HG03066 (cell line): ENCODE data around the gene CYP39A1.

Experiments used
- ATAC-seq: cut with Tn5 transposase; IDR thresholded peaks from one replicate; pipeline ENCODE4 v1.9.1; 2021; ENCODE audit warnings: low read depth; ENCODE audit not compliant: unreplicated experiment

CYP39A1 gene

DNA sequence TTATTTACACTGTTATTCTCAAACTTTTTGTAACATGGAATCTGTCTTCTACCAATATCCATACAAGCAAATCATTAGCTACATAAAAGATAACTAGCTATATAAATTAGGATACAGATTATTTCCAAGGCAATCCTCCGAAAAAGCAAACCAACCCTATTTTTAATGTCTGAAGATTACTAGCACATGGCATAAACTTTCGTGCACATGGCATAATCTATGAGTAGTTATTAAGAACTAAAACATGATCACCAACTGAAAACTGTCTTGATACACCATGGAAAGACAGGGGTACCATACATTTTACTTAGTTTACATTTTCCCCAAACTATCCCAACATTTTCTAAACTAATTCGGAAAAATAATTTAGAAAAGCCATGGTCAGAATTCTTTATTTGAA, 54.4 kb downstream of the CYP39A1 start:
- ATAC-seq: no peak

DNA sequence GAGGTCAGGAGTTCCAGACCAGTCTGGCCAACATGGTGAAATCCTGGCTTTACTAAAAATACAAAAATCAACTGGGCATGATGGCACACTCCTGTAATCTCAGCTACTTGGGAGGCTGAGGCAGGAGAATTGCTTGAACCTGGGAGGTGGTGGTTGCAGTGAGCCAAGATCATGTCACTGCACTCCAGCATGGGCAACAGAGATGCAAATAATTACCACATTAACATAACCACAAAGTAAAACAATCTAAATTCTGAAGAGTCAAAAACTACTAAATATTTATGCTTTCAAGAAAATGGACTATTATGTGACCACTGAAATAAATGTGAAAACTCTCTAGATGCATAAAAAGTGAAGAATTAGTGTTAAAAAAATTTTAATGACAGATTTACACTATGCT, 59.9 kb downstream of the CYP39A1 start:
- no peak for ATAC-seq

DNA sequence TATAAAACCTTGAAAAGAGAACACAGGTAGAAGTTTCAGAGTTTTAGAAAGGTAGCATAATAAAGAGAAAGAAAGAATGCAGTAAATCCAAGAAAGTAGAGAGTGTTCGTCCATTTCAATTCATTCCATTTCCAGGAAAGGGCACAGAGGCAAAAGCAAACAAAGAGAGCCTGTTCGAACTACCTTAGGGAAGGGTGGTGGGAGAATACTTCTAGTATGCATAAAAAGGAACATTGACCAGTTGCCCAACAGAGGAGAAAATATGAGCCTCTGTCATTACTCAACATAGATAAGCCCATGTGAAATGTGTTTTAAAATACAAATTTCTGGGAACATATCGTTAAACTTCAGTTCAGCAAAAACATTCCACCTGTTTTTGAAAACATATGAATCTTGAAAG, 60.6 kb downstream of the CYP39A1 start:
- no peak for ATAC-seq

DNA sequence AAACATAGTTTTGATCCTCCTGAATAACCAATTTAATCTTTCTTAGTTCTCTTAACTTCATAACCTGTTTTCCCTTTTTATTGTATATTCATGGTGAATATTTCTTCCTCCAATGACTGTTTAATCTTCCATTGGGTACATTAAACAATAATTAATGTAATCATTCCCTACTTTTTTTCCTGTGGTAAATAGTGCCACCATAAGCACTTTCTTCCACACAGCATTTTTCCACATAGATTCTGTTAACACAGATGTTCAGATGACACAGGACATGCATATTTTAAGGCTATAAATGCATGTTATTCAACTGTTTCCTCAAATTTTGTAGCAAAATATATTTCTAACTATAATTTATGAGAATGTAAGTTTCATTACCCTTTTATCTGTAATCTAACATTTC, 61.9 kb downstream of the CYP39A1 start:
- ATAC-seq: no peak

DNA sequence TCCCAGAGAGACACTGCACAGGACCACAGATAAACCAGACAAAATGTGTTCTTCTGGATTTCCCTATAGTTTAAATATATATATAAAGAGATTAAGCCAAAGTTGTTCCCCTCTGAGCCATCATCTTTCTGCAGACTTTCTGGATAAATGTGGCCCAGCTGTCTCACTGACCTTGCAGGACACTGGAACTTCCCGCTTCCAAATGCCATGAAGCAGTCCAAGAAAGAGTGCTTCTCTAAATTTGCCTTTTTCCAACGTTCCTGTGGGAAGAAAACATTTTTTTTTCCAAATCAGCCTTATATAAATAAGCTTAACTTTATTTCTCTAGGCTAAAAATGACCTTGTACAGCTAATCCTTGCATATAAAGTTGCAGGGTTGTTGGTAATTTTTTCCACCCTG, 65.7 kb downstream of the CYP39A1 start:
- no peak for ATAC-seq

DNA sequence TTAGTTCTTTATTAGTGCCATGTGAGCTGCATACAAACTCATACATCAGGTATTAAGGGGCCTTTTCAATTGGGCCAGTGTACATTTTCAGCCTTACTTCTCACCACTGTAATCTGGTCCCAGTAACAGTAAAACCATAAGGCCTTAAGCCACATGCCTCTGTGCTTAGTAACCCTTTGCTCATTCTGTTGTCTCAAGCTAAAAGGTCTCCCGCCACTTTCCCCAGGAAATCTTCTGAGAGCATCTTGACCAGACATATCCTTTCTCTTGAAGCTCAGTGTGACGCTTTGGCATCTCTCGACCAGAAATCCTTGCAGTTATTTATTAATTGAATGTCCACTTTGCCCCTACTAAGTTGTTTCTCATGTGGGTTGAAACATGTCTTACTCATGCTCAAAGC, 68.0 kb downstream of the CYP39A1 start:
- no peak for ATAC-seq

DNA sequence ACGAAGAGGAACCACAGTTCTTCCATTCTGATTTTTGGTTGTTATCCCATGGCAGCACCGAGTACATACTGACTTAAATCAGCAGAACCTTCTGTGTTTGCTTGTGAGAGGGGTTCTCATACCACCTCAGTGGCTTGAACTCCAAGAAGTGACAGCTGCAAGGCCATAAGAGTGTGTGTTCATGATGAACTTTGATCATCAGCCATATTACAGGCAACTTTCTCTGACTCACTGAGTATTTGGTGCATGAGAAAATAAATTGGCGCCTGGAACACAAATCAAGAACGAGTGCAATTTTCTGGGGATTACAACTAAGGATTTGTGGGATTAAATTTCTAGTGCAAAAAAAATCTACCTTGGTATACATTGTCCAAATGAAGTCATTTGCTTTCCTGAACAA, 68.9 kb downstream of the CYP39A1 start:
- no peak for ATAC-seq

DNA sequence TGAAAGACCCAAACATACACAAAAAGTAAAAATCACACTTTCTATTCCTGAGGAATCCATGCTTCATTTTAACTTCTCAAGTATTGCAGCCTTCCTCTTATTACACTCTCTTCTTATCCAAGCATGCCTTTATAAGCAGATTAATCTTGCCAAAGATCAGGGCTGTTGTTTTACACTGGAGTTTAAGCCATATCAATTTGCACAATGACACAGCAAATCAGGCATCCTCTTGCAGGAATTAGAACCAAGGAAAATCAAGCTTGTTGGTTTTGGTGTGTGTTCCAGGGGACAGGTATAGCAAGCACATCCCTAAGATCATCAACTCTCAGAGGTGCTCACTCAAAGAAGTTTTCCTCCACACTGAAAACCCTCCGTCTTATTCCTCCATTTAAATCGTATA, 69.5 kb downstream of the CYP39A1 start:
- ATAC-seq: no peak

DNA sequence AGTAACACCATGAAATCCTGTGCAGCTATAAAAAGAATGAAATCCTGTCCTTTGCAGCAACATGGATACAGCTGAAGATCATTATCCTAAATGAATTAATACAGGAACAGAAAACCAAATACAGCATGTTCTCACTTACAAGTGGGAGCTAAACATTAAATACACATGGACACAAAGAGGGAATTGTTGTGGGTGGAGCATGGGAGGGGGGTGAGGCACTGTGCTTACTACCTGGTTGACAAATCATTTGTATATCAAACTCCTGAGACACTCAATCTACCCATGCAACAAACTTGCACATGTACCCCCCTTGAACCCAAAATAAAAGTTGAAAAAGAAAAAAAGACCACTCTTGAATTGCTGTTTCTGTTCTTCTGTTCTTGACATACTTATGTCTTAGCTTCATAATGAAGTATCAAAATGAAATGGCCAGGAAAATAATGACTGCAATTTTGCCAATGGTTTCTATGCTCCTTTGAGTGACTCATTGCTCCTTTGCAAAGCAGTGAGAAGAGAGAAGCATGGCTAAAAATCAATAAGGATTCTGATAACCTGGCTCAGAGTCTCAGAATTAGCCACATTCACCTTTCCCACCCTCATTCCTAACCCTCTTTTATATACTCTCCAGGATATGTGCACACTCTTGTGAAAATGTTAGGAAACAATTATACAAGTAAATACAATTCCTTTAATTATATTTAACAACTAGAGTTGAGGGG, 71.0 kb downstream of the CYP39A1 start:
- no peak for ATAC-seq

DNA sequence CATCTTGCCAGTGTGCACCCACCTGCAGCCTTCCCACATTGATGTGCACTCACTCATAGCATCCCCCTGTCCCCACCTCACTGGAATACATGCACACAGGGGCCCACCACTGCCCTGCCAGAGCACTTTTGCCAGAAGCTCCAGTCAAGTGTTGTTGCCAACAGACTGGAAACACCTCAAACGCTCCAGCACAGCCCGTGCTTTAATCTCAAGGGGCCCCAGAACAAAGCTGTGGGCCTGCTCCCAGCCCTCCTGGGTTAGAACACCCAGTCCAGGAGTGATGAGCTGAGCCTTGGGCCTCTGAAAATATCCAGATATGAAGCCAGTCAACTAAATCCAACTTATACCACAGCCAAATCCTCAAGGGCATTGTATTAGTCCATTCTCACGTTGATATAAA, 77.1 kb downstream of the CYP39A1 start:
- ATAC-seq: no peak

DNA sequence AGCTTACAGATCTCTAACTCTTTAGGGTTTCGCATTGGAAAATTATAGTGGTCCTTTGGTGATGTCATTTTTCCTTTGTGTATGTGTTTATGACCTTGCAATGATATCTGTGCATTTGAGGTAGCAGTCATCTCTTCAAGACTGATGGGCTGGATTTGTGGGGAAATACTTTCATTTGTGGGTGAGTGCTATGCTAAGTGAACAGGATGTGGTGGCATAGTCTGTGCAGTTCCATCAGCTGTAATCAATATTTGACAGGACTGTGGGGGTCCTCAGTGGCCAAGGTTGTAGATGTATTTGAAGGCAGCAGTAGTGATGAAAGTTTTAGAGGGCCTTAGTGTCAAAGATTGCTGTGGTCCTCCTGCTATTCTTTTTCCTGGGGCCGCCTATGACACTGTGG, 79.5 kb downstream of the CYP39A1 start:
- no peak for ATAC-seq

DNA sequence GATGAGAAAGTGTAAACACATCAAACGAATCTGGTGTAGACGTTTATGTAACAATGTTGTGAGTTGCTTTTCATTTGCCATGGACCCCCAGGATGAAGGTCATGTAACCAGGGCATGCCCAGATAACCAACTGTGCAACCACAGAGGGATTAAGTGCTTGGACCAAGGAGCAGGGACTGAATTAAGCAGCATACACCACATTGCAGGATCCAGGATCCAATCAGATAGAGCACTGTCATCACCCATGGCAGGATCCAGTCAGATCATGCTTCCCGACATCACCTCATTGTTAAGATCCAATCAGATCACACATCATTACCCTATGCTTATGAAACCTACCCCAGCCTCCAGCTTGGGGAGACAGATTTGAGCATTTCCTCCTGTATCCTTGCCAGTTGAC, 87.1 kb downstream of the CYP39A1 start:
- ATAC-seq: no peak

DNA sequence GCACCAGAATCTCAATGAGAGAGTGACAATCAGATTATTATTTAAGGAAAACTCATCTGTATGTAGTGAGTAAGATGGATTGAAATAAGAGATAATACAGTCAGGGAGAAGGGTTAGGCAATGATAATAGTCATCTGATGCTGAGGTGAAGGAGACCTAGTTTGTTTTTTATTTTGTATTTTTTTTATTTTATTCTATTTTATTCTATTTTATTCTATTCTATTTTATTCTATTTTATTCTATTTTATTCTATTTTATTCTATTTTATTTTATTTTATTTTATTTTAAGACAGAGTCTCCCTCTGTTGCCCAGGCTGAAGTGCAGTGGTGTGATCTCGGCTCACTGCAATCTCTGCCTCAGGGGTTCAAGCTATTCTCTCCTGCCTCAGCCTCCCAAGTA, 88.7 kb downstream of the CYP39A1 start:
- ATAC-seq: no peak

DNA sequence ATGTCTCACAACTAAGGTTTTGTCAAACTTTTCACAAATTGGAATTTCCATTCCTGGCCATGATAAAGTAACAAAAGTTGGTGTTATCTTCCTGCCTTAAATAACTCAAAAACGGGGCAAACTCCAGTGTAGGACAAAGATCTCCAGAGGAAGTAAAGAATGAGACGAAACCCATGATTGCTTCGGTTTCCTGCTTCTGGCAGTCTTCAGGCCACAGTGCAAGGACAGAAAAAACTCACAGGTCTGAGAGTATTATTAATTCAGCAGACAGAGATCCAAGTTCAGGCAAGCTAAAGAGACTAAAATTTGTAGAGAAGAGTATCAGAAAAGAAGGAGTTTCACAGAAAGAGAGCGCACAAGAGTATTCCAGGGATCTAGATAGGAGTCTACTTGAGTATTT, 96.6 kb downstream of the CYP39A1 start:
- ATAC-seq: no peak

DNA sequence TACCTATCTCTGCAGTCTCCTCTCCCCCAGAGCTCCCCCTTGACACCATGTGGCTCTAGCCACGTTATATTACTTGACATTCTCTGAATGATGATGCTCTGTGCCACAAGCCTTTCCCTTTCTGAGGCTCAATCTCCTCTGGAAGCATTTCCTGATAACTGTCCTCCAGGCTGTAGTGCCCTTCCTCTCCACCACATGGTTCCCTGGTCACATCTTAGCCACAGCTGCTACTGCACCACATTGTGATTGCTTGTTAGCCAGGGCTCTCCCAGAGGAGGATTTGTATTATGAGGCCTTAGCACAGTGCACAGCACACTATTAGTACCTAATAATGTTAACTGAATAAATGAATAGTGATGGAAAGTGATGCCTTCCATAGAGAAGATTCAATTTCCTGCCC, 97.5 kb downstream of the CYP39A1 start:
- no peak for ATAC-seq

DNA sequence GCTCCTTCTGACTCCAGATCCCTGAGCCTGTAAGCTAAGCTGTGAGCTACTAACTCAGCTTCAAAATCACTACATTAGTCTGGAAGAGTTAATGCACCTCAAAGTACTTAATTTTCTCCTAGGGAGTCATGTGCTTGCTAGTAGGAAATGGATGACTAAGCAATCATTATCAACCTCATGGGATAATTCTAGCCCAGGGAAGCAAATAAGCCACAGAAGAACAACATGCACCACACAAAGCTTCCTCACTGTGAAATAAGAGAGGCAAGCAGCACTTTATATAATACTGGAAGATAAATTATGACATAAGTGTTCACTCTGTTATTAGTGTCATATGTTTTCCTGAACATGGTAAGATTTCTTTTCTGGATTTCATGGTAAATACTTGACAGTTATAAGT, 103.5 kb downstream of the CYP39A1 start:
- no peak for ATAC-seq

DNA sequence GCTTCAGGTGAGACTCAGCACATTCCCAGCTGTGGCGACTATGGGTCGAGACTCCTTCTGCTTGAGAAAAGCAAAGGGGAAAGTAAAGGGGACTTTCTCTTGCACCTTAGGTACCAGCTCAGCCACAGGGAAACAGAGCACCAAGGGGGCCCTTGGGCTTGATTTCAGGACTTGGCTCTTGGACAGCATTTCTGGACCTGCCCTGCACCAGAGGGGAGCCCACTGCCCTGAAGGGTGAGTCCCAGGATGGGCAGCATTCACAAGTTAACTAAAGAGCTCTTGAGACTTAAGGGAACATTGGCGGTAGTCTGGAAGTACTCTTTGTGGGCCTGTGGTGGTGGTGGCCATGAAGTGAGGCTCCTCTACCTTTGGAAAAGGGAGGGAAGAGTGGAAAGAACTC, 111.1 kb downstream of the CYP39A1 start:
- ATAC-seq: no peak

DNA sequence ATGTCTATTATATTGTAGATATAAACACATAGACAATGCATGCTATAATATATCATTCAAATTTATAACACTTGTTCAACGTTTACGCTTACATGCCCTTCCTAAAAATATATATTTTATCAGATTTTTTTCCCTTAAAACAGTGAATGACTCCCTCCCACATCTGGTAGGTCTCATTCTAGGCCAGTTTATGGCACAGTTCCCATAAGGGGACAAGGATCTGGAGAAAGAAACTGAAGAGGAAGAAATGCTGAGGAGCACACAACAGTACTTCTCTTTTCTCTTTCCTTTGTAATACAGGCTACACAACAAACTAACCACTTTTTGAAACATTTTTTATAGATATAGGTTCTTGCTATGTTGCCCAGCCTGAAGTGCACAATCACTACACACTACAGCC, 112.8 kb downstream of the CYP39A1 start:
- no peak for ATAC-seq

DNA sequence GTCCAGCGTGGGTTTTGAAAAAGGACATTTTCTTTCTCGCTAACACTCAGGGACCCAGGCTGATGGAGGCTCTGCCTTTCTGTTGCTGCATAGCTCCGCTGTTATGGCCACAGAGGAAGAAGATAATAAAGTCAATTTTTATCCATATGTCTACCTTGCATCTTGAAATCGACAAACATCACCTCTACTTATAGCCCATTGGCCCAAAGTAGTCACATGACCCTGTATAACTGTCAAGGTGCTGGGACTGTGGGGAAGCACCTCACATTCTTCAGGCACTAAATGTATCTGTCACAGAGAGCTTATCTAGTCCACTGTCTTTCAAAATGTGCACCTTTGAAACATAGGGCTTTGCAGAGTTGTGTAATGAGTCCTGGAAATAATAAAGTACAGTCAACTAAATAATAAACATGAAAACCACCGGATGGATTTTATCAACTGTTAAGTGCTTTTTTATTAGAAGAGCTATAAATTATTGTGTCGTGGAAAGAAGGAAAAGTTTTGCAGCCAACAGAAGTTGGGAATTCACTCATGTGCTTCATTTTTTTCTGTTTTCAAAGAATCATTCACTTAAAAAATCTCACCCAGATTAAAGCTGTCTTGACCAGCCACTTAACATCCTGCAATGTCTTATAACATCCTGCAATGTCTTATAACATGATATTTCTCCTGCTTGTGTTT, 113.7 kb downstream of the CYP39A1 start:
- ATAC-seq: no peak

DNA sequence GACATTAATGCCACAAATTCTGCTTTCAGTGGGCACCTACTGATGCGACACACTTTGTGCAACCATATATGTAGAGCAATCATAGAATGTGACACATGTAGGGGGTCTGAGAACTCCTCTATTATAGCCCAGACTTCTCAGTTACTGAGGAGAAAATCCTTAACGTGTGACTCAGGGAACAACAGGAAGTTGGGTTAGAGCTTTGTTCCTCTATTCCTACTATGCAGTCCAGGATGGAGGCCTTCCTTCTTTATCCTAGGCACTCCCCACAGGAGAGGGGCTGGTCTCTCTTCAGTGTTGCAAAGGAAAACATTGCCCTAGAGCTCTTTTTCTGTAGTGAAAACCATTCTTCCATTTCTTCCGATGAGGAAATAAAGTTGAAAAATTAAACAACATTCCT, 121.7 kb downstream of the CYP39A1 start:
- no peak for ATAC-seq

DNA sequence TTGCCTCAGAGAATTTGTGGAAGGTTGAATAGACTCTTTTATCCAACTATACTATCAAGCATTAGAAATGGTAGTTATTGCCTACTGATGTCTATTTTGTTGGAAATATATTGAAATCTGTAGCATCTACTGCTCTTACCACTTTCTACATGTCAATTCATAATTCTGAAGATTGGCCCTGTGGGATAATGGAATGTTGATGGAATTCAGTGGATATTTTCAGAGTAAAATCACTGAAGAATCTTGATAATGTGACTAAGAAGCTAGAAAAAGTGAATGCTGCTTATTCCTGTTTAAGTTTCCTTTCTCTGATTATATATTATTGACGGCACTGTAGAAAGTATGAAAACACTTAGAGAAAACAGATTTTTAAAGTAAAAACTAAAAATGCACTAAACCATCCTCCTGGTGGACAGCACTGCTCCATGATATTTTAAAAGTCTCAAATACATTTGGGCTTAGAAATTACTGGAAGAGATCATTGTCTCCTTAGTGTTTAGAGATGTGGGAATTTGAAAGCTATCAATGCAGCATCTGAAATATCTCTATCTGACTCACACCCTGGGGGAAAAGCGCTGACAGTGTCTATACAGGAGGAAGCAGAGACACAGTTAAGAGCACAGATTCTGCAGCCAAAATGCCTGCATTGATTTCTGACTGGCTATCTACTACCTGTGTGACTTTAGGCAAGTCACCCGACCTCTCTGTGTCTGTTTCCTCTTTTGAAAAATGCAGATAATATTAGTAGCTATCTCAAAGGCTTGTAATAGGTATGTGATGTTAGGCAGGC, 123.5 kb downstream of the CYP39A1 start:
- ATAC-seq: no peak

DNA sequence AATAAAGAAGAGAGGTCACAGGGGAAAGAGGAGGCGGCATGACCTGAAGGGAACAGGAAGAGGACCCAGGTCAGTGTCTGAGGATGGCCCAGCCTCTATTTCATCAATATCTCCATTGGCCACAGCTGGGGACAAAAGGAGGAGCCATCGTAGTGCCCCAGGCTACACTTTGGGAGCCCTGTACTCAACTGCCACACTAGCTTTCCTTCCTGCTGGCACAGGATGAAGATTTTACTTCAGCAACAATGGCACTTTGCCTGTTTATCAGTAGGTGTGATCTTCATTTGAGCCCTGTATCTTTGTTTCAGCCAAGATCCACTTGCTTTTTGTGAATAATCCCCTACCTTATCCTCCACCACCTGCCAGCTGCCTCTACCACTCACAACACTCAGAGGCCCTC, 126.0 kb downstream of the CYP39A1 start:
- ATAC-seq: no peak
